K562 (cell line): ENCODE measurements around the gene CGN. TPM values are rescaled to one million over a fixed set of nuclear protein-coding genes. Genes with fewer than 3 reads are reported as not detected.
A peak's percentile ranks its signal among the peaks of the same experiment; 100 is the strongest.

Experiments used
- CREB1 ChIP-seq, 2 experiments: sonication (generic) in 1 of 2; formaldehyde crosslinking in 1 of 2; IDR thresholded peaks; 2 replicates each; pipeline versions ENCODE4 v1.6.1 to v1.8.0; 2012 to 2022; ENCODE audit warnings: inconsistent platforms in 1 of 2, mild to moderate bottlenecking in 1 of 2, missing genetic modification reagents in 1 of 2, moderate library complexity in 1 of 2
- CSDE1 ChIP-seq, 2 experiments: fragments of 450-650 bp; IDR thresholded peaks; 2 replicates each; pipeline ENCODE4 v1.6.1; 2016; ENCODE audit warnings: mild to moderate bottlenecking in 1 of 2
- CXXC5 ChIP-seq: fragments of 250-450 bp; sonication (Bioruptor Pico); IDR thresholded peaks from 2 replicates; pipeline ENCODE4 v1.8.0; 2022; ENCODE audit warnings: inconsistent platforms, mild to moderate bottlenecking, moderate library complexity
- GABPA ChIP-seq: fragments of 200-800 bp; sonication (Bioruptor generic); conservative IDR thresholded peaks from 2 replicates; pipeline ENCODE4 v1.6.1; 2016; ENCODE audit warnings: low read depth, missing genetic modification characterization, missing compliant biosample characterization
- JUND ChIP-seq, 2 experiments: IDR thresholded peaks; 2 replicates in 1 of 2; 3 replicates in 1 of 2; pipeline ENCODE4 v1.6.1; 2011; ENCODE audit warnings: borderline replicate concordance in 2 of 2, low read depth in 2 of 2, low read length in 2 of 2, improper control_type of control experiment in 1 of 2, missing biosample characterization in 1 of 2, missing genetic modification characterization in 1 of 2, missing genetic modification reagents in 1 of 2
- KDM1A ChIP-seq, 2 experiments: fragments of 450-650 bp; IDR thresholded peaks; 2 replicates each; pipeline ENCODE4 v1.6.1; 2016; ENCODE audit warnings: mild to moderate bottlenecking in 2 of 2
- MTA3 ChIP-seq: fragments of 450-650 bp; formaldehyde crosslinking; IDR thresholded peaks from 2 replicates; pipeline ENCODE4 v1.6.1; 2017; ENCODE audit warnings: mild to moderate bottlenecking, borderline replicate concordance
- NFIC ChIP-seq: fragments of 450-650 bp; IDR thresholded peaks from 2 replicates; pipeline ENCODE4 v1.6.1; 2017; ENCODE audit warnings: mild to moderate bottlenecking, inconsistent platforms
- PHB ChIP-seq: fragments of 250-450 bp; sonication (Bioruptor Pico); IDR thresholded peaks from 2 replicates; pipeline ENCODE4 v1.5.0; 2021
- RBFOX2 ChIP-seq: fragments of 200-400 bp; formaldehyde crosslinking; IDR thresholded peaks from 2 replicates; pipeline ENCODE4 v1.6.1; 2017; ENCODE audit warnings: low read depth, mild to moderate bottlenecking, low read length, moderate library complexity
- SMAD4 ChIP-seq: fragments of 250-450 bp; sonication (Bioruptor Pico); conservative IDR thresholded peaks from 2 replicates; pipeline ENCODE4 v1.8.0; 2021; ENCODE audit warnings: inconsistent platforms, mild to moderate bottlenecking, moderate library complexity
- TAF1 ChIP-seq: IDR thresholded peaks from 2 replicates; pipeline ENCODE4 v1.6.1; 2011; ENCODE audit warnings: mild to moderate bottlenecking, low read length, moderate library complexity; ENCODE audit not compliant: insufficient read depth, control insufficient read depth, severe bottlenecking; ENCODE audit errors: extremely low read depth
- TAF9B ChIP-seq: fragments of 450-650 bp; IDR thresholded peaks from 2 replicates; pipeline ENCODE4 v1.6.1; 2018; ENCODE audit warnings: mild to moderate bottlenecking; ENCODE audit not compliant: partially characterized antibody
- TAL1 ChIP-seq: fragments of 450-650 bp; IDR thresholded peaks from 2 replicates; pipeline ENCODE4 v1.6.1; 2016; ENCODE audit warnings: mild to moderate bottlenecking
- ZC3H4 ChIP-seq: sonication (generic); formaldehyde crosslinking; IDR thresholded peaks from 2 replicates; pipeline ENCODE4 v1.9.0; 2021; ENCODE audit warnings: missing genetic modification reagents, borderline replicate concordance
- polyA plus RNA-seq, 8 experiments: library from polyadenylated mRNA; depleted of rRNA in 4 of 8; stranded (reverse) in 5 of 8; unstranded in 3 of 8; fragments of >200 nt; fragmentation: Nextera tagmentation in 2 of 8; fragmentation: Illumina TruSeq in 1 of 8; extraction: Ambion mirVana in 2 of 8; extraction: Trizol in 1 of 8; gene quantifications; 2 replicates each; pipeline versions ENCODE4 v1.2.1 to v1.2.3, GENCODE V29; 2011 to 2014; ENCODE audit warnings: inconsistent platforms in 1 of 8, missing spikeins in 1 of 8
- total RNA-seq, 7 experiments: library from RNA; depleted of rRNA in 6 of 7; stranded (reverse); fragments of >200 nt in 6 of 7; fragmentation: Illumina TruSeq in 2 of 7; extraction: Trizol in 2 of 7; gene quantifications; 2 replicates each; pipeline versions ENCODE4 v1.2.1 to v1.2.3, GENCODE V29; 2011 to 2021; ENCODE audit warnings: low replicate concordance in 1 of 7
- TF ChIP-seq, protein P1 (sequence below), 2 experiments: IDR thresholded peaks; 2 replicates each; pipeline ENCODE4 v1.6.1; 2011; ENCODE audit warnings: borderline replicate concordance in 1 of 2, control low read depth in 1 of 2, low read depth in 1 of 2, low read length in 1 of 2, mild to moderate bottlenecking in 1 of 2, mixed read lengths in 1 of 2, moderate library complexity in 1 of 2; ENCODE audit not compliant: insufficient read depth in 1 of 2, insufficient read length in 1 of 2, poor library complexity in 1 of 2, severe bottlenecking in 1 of 2; ENCODE audit errors: extremely low read depth in 1 of 2
- TF ChIP-seq, protein P2 (sequence below), 2 experiments: fragments of 200-800 bp in 1 of 2; sonication (Bioruptor generic) in 1 of 2; sonication (generic) in 1 of 2; formaldehyde crosslinking in 1 of 2; IDR thresholded peaks in 1 of 2; conservative IDR thresholded peaks in 1 of 2; 2 replicates each; pipeline versions ENCODE4 v1.5.0 to v1.6.1; 2016 to 2020; ENCODE audit warnings: missing compliant biosample characterization in 1 of 2, missing genetic modification characterization in 1 of 2, missing genetic modification reagents in 1 of 2
- TF ChIP-seq, protein P3 (sequence below), 3 experiments: fragments of 200-800 bp in 1 of 3; sonication (Bioruptor generic) in 1 of 3; sonication (generic) in 1 of 3; formaldehyde crosslinking in 1 of 3; IDR thresholded peaks; 2 replicates each; pipeline versions ENCODE4 v1.6.1 to v1.8.0; 2016 to 2022; ENCODE audit warnings: mild to moderate bottlenecking in 2 of 3, missing compliant biosample characterization in 2 of 3, missing genetic modification characterization in 2 of 3, missing genetic modification reagents in 1 of 3

The CGN gene
- total and polyA plus RNA-seq, 9 of the 15 experiments (the other 6 are each of a cell fraction or from before 2014, with no cell fraction given): 0.03 to 1.4 (median 0.14) TPM; not detected in 2

DNA sequence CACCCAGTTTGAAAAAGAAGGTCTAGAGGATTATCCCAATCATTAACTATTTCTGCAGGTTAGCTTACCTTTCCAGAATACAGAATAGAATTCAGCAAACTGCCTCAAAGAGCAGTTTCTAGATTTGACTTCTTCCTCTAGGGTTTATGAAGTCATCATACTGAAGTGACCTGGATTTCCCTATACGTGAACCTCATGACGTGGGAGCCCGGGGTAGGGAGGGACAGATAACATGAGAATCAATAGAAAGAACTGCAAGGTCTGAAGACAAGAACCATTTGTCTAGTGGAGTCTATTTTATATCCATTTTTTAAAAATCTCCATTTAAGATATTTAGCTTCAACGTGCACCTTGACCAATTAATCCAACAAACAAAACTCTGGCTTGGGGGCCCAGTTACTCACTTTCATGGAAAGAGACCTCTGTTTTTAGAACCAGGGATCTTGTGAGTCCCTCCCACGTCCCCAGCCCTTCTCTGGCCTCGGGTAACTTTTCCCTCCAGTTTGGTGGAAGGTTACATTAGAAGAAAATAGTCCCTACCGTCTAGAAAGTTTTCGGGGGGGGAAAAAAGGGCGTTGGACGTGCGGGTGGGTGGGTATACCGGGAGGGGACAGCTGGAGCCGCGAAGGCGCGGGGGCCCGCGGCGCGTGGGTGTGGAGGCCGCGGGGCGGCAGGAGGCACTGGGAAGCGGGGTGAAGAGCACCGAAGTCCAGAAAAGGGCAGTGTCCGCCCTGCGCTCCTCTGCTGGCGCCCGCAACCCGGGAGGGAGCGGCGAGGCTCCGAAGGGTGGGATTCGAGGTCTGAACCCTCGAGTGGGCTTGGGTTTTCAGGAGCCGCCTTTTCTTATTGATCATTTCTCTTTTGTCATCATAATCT, 38.1 kb upstream of the CGN start (continued):
- TF ChIP-seq GABPA (tag) (peak; percentile 42; the same call in 1 of the 2 replicates), ZC3H4 (CRISPR knock-in tag) (no peak), TAF9B (peak; percentile 15), KDM1A (IDR thresholded peaks at IDR 0.05) (peak in 1 of 2 experiments; percentile 9; a peak in 1 of 4 replicates), RBFOX2 (peak; percentile 54), TAL1 (no peak), PHB (CRISPR knock-in tag) (no peak), TAF1 (peak; percentile 32), SMAD4 (CRISPR knock-in tag) (0 out of 2 replicates have a peak, but pooled peaks have one; percentile 27), CREB1 (IDR thresholded peaks at IDR 0.05) (peak; percentile 45; the same call in 1 of the 2 replicates), CREB1 (CRISPR knock-in tag; IDR thresholded peaks at IDR 0.05) (peak; percentile 79), JUND (IDR thresholded peaks at IDR 0.05; ENCODE audit: borderline replicate concordance, low read depth, low read length) (no peak), JUND (tag; IDR thresholded peaks at IDR 0.05; ENCODE audit: borderline replicate concordance, low read depth, low read length) (0 out of 3 replicates have a peak, but pooled peaks have one; percentile 32), MTA3 (peak; percentile 57; the same call in 1 of the 2 replicates), NFIC (peak; percentile 45; the same call in 1 of the 2 replicates), CXXC5 (CRISPR knock-in tag) (0 out of 2 replicates have a peak, but pooled peaks have one; percentile 39), CSDE1 (IDR thresholded peaks at IDR 0.05) (no peak)
- TF ChIP-seq, protein P1, sequence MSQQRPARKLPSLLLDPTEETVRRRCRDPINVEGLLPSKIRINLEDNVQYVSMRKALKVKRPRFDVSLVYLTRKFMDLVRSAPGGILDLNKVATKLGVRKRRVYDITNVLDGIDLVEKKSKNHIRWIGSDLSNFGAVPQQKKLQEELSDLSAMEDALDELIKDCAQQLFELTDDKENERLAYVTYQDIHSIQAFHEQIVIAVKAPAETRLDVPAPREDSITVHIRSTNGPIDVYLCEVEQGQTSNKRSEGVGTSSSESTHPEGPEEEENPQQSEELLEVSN (IDR thresholded peaks at IDR 0.05; ENCODE audit: borderline replicate concordance in 1 of 2, extremely low read depth in 1 of 2, insufficient read depth in 1 of 2, insufficient read length in 1 of 2, low read depth in 1 of 2, low read length in 1 of 2, poor library complexity in 1 of 2, severe bottlenecking in 1 of 2): peak in 1 of 2 experiments; percentile 62
- TF ChIP-seq, protein P2, sequence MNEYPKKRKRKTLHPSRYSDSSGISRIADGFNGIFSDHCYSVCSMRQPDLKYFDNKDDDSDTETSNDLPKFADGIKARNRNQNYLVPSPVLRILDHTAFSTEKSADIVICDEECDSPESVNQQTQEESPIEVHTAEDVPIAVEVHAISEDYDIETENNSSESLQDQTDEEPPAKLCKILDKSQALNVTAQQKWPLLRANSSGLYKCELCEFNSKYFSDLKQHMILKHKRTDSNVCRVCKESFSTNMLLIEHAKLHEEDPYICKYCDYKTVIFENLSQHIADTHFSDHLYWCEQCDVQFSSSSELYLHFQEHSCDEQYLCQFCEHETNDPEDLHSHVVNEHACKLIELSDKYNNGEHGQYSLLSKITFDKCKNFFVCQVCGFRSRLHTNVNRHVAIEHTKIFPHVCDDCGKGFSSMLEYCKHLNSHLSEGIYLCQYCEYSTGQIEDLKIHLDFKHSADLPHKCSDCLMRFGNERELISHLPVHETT (CRISPR knock-in tag; conservative IDR thresholded peaks at IDR 0.05 in 1 of 2, IDR thresholded peaks at IDR 0.05 in 1 of 2): peak in 1 of 2 experiments; percentile 40; a peak in 1 of 4 replicates
- TF ChIP-seq, protein P3, sequence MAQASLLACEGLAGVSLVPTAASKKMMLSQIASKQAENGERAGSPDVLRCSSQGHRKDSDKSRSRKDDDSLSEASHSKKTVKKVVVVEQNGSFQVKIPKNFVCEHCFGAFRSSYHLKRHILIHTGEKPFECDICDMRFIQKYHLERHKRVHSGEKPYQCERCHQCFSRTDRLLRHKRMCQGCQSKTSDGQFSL (CRISPR knock-in tag; IDR thresholded peaks at IDR 0.05): no peak
- TF ChIP-seq, protein P3 (tag; IDR thresholded peaks at IDR 0.05): peak in 1 of 2 experiments; percentile 70; a peak in 2 of 4 replicates
